Spleen (tissue), 11 donors: Measurements from ENCODE around the gene CCL11. TPM values are rescaled to one million over a fixed set of nuclear protein-coding genes. Genes with fewer than 3 reads are reported as not detected.

ENCODE experiments used
- DNase-seq: peaks from one replicate; pipeline ENCODE4 v3.0.0-alpha.2; 2020
- H3K27ac ChIP-seq, 8 donors: fragments of 200-600 bp; sonication (generic) in 7 of 8; 1 replicate in 4 of 8; 2 replicates in 4 of 8; pipeline versions ENCODE4 v1.5.0 to v1.8.0; 2016 to 2021; ENCODE audit warnings: inconsistent platforms in 4 of 8, mild to moderate bottlenecking in 4 of 8, moderate library complexity in 1 of 8
- H3K27me3 ChIP-seq, 7 donors: fragments of 200-600 bp; sonication (generic) in 6 of 7; replicated peaks in 1 of 7; 1 replicate in 4 of 7; 2 replicates in 3 of 7; pipeline versions ENCODE4 v1.5.0 to v1.8.0; 2016 to 2021; ENCODE audit warnings: inconsistent platforms in 3 of 7, mild to moderate bottlenecking in 1 of 7
- H3K36me3 ChIP-seq, 6 donors: fragments of 200-600 bp; sonication (generic) in 5 of 6; 1 replicate in 4 of 6; 2 replicates in 2 of 6; pipeline versions ENCODE4 v1.5.0 to v1.8.0; 2016 to 2021; ENCODE audit warnings: inconsistent platforms in 2 of 6
- H3K4me1 ChIP-seq, 6 donors: fragments of 200-600 bp; sonication (generic) in 5 of 6; 1 replicate in 3 of 6; 2 replicates in 3 of 6; pipeline versions ENCODE4 v1.5.0 to v1.8.0; 2016 to 2021; ENCODE audit warnings: inconsistent platforms in 3 of 6
- H3K4me3 ChIP-seq, 8 donors: fragments of 200-600 bp; sonication (generic) in 7 of 8; 1 replicate in 4 of 8; 2 replicates in 4 of 8; pipeline versions ENCODE4 v1.5.0 to v1.8.0; 2016 to 2021; ENCODE audit warnings: inconsistent platforms in 4 of 8, mild to moderate bottlenecking in 4 of 8, moderate library complexity in 2 of 8
- H3K9me3 ChIP-seq, 8 donors: fragments of 200-600 bp; sonication (generic) in 7 of 8; 1 replicate in 4 of 8; 2 replicates in 4 of 8; pipeline versions ENCODE4 v1.5.0 to v1.8.0; 2016 to 2021; ENCODE audit warnings: inconsistent platforms in 4 of 8
- CTCF ChIP-seq, 11 experiments: fragments of 200-600 bp in 7 of 11; fragments of 450-650 bp in 4 of 11; sonication (generic) in 4 of 11; IDR thresholded peaks in 8 of 11; conservative IDR thresholded peaks in 3 of 11; 1 replicate in 7 of 11; 2 replicates in 4 of 11; pipeline versions ENCODE4 v1.4.0 to v1.8.0; 2016 to 2021; ENCODE audit warnings: antibody characterized with exemption in 11 of 11, inconsistent platforms in 4 of 11, mild to moderate bottlenecking in 1 of 11
- POLR2A ChIP-seq, 3 donors: fragments of 450-650 bp; IDR thresholded peaks; one replicate each; pipeline ENCODE4 v1.5.1; 2017; ENCODE audit warnings: antibody characterized with exemption in 3 of 3, mild to moderate bottlenecking in 1 of 3
- POLR2AphosphoS5 ChIP-seq, 3 donors: sonication (generic); formaldehyde crosslinking; IDR thresholded peaks; one replicate each; pipeline ENCODE4 v1.5.1; 2017; ENCODE audit warnings: antibody characterized with exemption in 3 of 3
- WGBS, 5 donors: extraction: QIAGEN DNeasy Blood & Tissue Kit in 3 of 5; methylation state at CpG; one replicate each; pipeline versions ENCODE4 v1.1.5 to v1.1.7; 2013 to 2018; 5-methylcytosine and 5-hydroxymethylcytosine counted together
- intact Hi-C: fragments of 100-400 bp; cut with DNase I; formaldehyde crosslinking; loops from one replicate; pipeline ENCODE4 v1.15.0; 2023; ENCODE audit warnings: low total_unique reads
- polyA plus RNA-seq, 3 donors: library from polyadenylated mRNA; stranded (reverse); fragments of 200-250 nt; gene quantifications; one replicate each; pipeline ENCODE4 v1.2.1, GENCODE V29; 2013
- total RNA-seq, 7 donors: library from RNA; depleted of rRNA in 3 of 7; stranded (reverse); fragments of >200 nt in 3 of 7; fragmentation: NEBNext Ultra II Directional in 4 of 7; extraction: Animal tissue kit (Norgen Biotek cat#: 25700) in 4 of 7; gene quantifications; one replicate each; pipeline versions ENCODE4 v1.1.0 to v1.2.1, GENCODE V29; 2016 to 2021
- donor health status: healthy with polysubstance abuse.
- donor health status: DM: no; HTN: no; CAD: no; lungs with moderate emphysema.
- donor health status: DM: no; HTN: no; CAD: no.
- donor health status: Bipolar disorder and iron deficiency.
- donor health status: healthy.
- donor health status: DM: no; HTN: no; CAD: no.
- donor health status: DM: yes; HTN: yes; CAD: no.

The CCL11 gene
- total and polyA plus RNA-seq, 10 donors, result 0.26 to 1.9 (median 0.60) TPM; not detected in 5

- intact Hi-C loops, result no loop called here
- no peaks in the 10 kb centered on the region for H3K4me1 ChIP-seq
- H3K4me3 ChIP-seq, result no peak overlapping the region
- no peaks in the 10 kb centered on the region for H3K36me3 ChIP-seq
- no peaks in the 10 kb centered on the region for H3K9me3 ChIP-seq
- WGBS, 5 donors, result 0 to 35% (median 3%) methylated on average over 1 of the region's 1 CpG
- H3K27me3 ChIP-seq, result peaks cover 0 to 38% (median 0%) of the 10 kb centered on the region in 7 donors
- H3K27ac ChIP-seq, result no peak overlapping the region
- no peak for TF ChIP-seq POLR2AphosphoS5 (IDR thresholded peaks at IDR 0.05)
- no peak for TF ChIP-seq CTCF (IDR thresholded peaks at IDR 0.05 in 8 of 11, conservative IDR thresholded peaks at IDR 0.05 in 3 of 11)
- TF ChIP-seq POLR2A (IDR thresholded peaks at IDR 0.05), result no peak
- DNase-seq, result no peak
These were observed 9.7 kb upstream of the CCL11 start for GRCh38 chr17:34275881-34276280.

- no peaks in the 10 kb centered on the region for H3K36me3 ChIP-seq
- no peak overlapping the region for H3K4me3 ChIP-seq
- no peak for DNase-seq
- H3K4me1 ChIP-seq, result no peaks in the 10 kb centered on the region
- TF ChIP-seq POLR2AphosphoS5 (IDR thresholded peaks at IDR 0.05) (no peak), POLR2A (IDR thresholded peaks at IDR 0.05) (no peak), CTCF (IDR thresholded peaks at IDR 0.05 in 8 of 11, conservative IDR thresholded peaks at IDR 0.05 in 3 of 11) (no peak)
- no peak overlapping the region for H3K27ac ChIP-seq
- intact Hi-C loops, result no loop called here
- no peaks in the 10 kb centered on the region for H3K9me3 ChIP-seq
- peaks cover 0 to 31% (median 0%) of the 10 kb centered on the region in 7 donors for H3K27me3 ChIP-seq
- WGBS, 5 donors, result 69 to 78% (median 75%) methylated on average over 4 of the region's 4 CpGs
These were observed 8.7 kb upstream of the CCL11 start for GRCh38 chr17:34276826-34277225.

GRCh38 chr17:34283571-34283970 lies 2.0 kb upstream of the CCL11 start:
- 81 to 95% (median 92%) methylated on average over 6 of the region's 6 CpGs for WGBS, 5 donors
- H3K27me3 ChIP-seq, result peaks cover 0 to 8% (median 0%) of the 10 kb centered on the region in 7 donors

GRCh38 chr17:34287875-34288274 lies 2.3 kb downstream of the CCL11 start:
- H3K27ac ChIP-seq, result no peak overlapping the region
- WGBS, 5 donors, result 52 to 75% (median 63%) methylated on average over 2 of the region's 2 CpGs
- intact Hi-C loops, result no loop called here
- peaks cover 0 to 16% (median 0%) of the 10 kb centered on the region in 7 donors for H3K27me3 ChIP-seq
- no peaks in the 10 kb centered on the region for H3K36me3 ChIP-seq
- no peaks in the 10 kb centered on the region for H3K4me1 ChIP-seq
- H3K4me3 ChIP-seq, result no peak overlapping the region
- TF ChIP-seq POLR2A (IDR thresholded peaks at IDR 0.05) (no peak), CTCF (IDR thresholded peaks at IDR 0.05 in 8 of 11, conservative IDR thresholded peaks at IDR 0.05 in 3 of 11) (no peak), POLR2AphosphoS5 (IDR thresholded peaks at IDR 0.05) (no peak)
- DNase-seq, result no peak
- no peaks in the 10 kb centered on the region for H3K9me3 ChIP-seq

More at GRCh38 chr17:34283571-34283970, 2.0 kb upstream of the CCL11 start:
- Histone ChIP-seq H3K4me1 (no peaks in the 10 kb centered on the region), H3K4me3 (no peak overlapping the region), H3K36me3 (no peaks in the 10 kb centered on the region), H3K27ac (no peak overlapping the region), H3K9me3 (peaks cover 0 to 4% (median 0%) of the 10 kb centered on the region in 8 donors)
- intact Hi-C loops, result no loop called here
- no peak for DNase-seq
- TF ChIP-seq CTCF (IDR thresholded peaks at IDR 0.05 in 8 of 11, conservative IDR thresholded peaks at IDR 0.05 in 3 of 11), result no peak
- TF ChIP-seq POLR2A (IDR thresholded peaks at IDR 0.05), result no peak
- no peak for TF ChIP-seq POLR2AphosphoS5 (IDR thresholded peaks at IDR 0.05)
